ENCODE results near the gene CBX7.

- TF ChIP-seq GATA2 (IDR thresholded peaks at IDR 0.05; ENCODE audit: low read depth, low read length) (no peak), GATA3 (IDR thresholded peaks at IDR 0.05; ENCODE audit: low read depth, low read length) (no peak)
Observed at GRCh38 chr22:39125622-39126021, 26.9 kb downstream of the CBX7 start.

All from SH-SY5Y (cell line).